ENCODE measurements around the gene MYH14. TPM values are rescaled to one million over a fixed set of nuclear protein-coding genes. Genes with fewer than 3 reads are reported as not detected.

Gene MYH14
- total and polyA plus RNA-seq, 10 of the 15 experiments (the other 5 are each of a cell fraction or from before 2014, with no cell fraction given): 0.06 to 0.69 (median 0.15) TPM; not detected in 4

- TF ChIP-seq, protein P1, sequence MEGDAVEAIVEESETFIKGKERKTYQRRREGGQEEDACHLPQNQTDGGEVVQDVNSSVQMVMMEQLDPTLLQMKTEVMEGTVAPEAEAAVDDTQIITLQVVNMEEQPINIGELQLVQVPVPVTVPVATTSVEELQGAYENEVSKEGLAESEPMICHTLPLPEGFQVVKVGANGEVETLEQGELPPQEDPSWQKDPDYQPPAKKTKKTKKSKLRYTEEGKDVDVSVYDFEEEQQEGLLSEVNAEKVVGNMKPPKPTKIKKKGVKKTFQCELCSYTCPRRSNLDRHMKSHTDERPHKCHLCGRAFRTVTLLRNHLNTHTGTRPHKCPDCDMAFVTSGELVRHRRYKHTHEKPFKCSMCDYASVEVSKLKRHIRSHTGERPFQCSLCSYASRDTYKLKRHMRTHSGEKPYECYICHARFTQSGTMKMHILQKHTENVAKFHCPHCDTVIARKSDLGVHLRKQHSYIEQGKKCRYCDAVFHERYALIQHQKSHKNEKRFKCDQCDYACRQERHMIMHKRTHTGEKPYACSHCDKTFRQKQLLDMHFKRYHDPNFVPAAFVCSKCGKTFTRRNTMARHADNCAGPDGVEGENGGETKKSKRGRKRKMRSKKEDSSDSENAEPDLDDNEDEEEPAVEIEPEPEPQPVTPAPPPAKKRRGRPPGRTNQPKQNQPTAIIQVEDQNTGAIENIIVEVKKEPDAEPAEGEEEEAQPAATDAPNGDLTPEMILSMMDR (IDR thresholded peaks at IDR 0.05 in 2 of 3, conservative IDR thresholded peaks at IDR 0.05 in 1 of 3; ENCODE audit: control insufficient read depth in 2 of 3, extremely low read depth in 1 of 3, insufficient read depth in 1 of 3, low read depth in 3 of 3, low read length in 3 of 3): peak in 2 of 3 experiments; percentile 2 to 34; a peak in 2 of 6 replicates
- TF ChIP-seq STAT3 (IDR thresholded peaks at IDR 0.05; ENCODE audit: low read depth, low read length) (no peak), ZNF687 (IDR thresholded peaks at IDR 0.05) (no peak), MAX (IDR thresholded peaks at IDR 0.05; ENCODE audit: low read depth, low read length) (no peak), ZNF384 (IDR thresholded peaks at IDR 0.05; ENCODE audit: borderline replicate concordance, low read depth, low read length) (no peak), LARP7 (IDR thresholded peaks at IDR 0.05) (0 out of 2 replicates have a peak, but pooled peaks have one; percentile 59), EED (IDR thresholded peaks at IDR 0.05; ENCODE audit: low read depth) (no peak), GATAD2B (conservative IDR thresholded peaks at IDR 0.05; ENCODE audit: low read depth) (0 out of 2 replicates have a peak, but pooled peaks have one; percentile 35), BHLHE40 (IDR thresholded peaks at IDR 0.05; ENCODE audit: borderline replicate concordance in 1 of 2, low read depth in 2 of 2, low read length in 1 of 2) (peak in 1 of 2 experiments; percentile 29; a peak in 1 of 4 replicates), MTA2 (IDR thresholded peaks at IDR 0.05; ENCODE audit: low read depth) (no peak), MTA3 (IDR thresholded peaks at IDR 0.05; ENCODE audit: borderline replicate concordance, low read length) (no peak), ZNF217 (IDR thresholded peaks at IDR 0.05) (no peak), RELA (IDR thresholded peaks at IDR 0.05; ENCODE audit: borderline replicate concordance, partially characterized antibody) (no peak)
- TF ChIP-seq, protein P2, sequence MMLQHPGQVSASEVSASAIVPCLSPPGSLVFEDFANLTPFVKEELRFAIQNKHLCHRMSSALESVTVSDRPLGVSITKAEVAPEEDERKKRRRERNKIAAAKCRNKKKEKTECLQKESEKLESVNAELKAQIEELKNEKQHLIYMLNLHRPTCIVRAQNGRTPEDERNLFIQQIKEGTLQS (IDR thresholded peaks at IDR 0.05; ENCODE audit: borderline replicate concordance, extremely low read depth, low read depth, low read length): no peak
- TF ChIP-seq, protein P3, sequence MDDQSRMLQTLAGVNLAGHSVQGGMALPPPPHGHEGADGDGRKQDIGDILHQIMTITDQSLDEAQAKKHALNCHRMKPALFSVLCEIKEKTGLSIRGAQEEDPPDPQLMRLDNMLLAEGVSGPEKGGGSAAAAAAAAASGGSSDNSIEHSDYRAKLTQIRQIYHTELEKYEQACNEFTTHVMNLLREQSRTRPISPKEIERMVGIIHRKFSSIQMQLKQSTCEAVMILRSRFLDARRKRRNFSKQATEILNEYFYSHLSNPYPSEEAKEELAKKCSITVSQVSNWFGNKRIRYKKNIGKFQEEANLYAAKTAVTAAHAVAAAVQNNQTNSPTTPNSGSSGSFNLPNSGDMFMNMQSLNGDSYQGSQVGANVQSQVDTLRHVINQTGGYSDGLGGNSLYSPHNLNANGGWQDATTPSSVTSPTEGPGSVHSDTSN (IDR thresholded peaks at IDR 0.05; ENCODE audit: insufficient replicate concordance, low read depth, low read length): no peak
- TF ChIP-seq, protein P4, sequence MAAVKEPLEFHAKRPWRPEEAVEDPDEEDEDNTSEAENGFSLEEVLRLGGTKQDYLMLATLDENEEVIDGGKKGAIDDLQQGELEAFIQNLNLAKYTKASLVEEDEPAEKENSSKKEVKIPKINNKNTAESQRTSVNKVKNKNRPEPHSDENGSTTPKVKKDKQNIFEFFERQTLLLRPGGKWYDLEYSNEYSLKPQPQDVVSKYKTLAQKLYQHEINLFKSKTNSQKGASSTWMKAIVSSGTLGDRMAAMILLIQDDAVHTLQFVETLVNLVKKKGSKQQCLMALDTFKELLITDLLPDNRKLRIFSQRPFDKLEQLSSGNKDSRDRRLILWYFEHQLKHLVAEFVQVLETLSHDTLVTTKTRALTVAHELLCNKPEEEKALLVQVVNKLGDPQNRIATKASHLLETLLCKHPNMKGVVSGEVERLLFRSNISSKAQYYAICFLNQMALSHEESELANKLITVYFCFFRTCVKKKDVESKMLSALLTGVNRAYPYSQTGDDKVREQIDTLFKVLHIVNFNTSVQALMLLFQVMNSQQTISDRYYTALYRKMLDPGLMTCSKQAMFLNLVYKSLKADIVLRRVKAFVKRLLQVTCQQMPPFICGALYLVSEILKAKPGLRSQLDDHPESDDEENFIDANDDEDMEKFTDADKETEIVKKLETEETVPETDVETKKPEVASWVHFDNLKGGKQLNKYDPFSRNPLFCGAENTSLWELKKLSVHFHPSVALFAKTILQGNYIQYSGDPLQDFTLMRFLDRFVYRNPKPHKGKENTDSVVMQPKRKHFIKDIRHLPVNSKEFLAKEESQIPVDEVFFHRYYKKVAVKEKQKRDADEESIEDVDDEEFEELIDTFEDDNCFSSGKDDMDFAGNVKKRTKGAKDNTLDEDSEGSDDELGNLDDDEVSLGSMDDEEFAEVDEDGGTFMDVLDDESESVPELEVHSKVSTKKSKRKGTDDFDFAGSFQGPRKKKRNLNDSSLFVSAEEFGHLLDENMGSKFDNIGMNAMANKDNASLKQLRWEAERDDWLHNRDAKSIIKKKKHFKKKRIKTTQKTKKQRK (IDR thresholded peaks at IDR 0.05; ENCODE audit: low read depth, low read length): no peak
Observed at GRCh38 chr19:50328224-50328872, 124.9 kb downstream of the MYH14 start (continued).

Data from GM12878 (cell line).